Stimulated activated CD8-positive, alpha-beta memory T cell treated with anti-CD3 and anti-CD28 coated beads, Interleukin-12 subunit alpha, Interleukin-12 subunit beta, amount 100 ng/mL, for 1 hour (primary cell): Measurements from ENCODE around the gene FADS2.
"Not testable (repeated sequence)": the region's sequence is repeated elsewhere in the genome, so short reads cannot be mapped to it uniquely, and the experiment has no call there.

Experiments
- DNase-seq: peaks from one replicate; pipeline ENCODE4 v3.0.0-alpha.2; 2020; ENCODE audit warnings: low read depth

FADS2 gene

DNA sequence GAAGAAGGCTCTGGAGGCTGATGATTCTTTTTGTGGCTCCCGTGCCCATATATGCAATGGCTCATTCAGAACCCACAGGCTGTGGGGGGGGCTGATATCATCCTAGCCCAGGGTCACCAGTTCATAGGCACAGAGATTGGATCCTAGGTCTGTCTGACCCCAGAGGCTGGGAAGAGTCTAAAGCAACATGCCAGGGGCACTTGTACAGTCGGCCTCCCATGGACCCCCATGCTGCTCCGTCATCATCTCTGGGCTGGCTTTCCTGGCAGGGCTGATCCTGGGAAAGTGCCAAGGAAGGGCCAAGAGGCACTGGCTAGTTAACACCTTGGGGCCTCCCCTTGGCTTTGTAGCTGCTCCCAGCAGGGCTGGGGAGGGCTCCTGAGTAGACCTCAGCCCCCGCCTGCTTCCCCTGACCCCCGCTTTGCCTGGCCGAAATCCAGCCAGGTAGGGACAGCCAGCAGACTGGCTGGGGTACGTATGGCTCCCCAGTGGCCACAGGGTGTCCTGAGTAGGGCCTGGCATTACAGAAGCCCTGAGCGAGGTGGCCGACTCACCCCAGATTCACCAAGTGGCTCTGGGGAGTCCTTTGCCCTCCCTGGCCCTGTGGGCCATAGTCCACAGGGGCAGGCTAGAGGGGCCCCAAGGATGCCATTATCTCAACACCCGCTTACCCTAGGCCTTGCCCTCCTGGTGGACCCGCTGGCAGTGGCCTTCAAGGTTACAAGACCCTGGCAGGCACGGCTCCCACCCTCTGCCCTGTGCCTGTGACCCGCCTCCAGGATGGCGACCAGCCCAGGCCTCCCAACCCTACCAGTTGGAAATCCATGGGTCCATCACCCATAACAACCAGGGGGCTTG is 40.7 kb downstream of the FADS2 start:
- DNase-seq: no peak

DNA sequence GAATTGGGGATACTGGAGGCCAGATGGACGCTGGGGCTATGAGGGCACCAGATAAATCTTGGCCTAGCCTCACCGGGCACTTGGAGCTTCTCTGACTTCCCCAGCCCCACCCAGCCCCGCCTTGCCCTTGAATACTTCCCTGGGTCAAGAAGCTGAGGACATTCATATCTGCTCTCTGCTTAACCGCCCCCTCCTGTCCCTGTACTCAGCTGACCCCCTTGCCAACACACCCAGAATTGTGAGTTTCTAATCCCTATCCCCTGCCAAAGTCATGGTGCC is 41.3 kb downstream of the FADS2 start:
- DNase-seq: no peak

DNA sequence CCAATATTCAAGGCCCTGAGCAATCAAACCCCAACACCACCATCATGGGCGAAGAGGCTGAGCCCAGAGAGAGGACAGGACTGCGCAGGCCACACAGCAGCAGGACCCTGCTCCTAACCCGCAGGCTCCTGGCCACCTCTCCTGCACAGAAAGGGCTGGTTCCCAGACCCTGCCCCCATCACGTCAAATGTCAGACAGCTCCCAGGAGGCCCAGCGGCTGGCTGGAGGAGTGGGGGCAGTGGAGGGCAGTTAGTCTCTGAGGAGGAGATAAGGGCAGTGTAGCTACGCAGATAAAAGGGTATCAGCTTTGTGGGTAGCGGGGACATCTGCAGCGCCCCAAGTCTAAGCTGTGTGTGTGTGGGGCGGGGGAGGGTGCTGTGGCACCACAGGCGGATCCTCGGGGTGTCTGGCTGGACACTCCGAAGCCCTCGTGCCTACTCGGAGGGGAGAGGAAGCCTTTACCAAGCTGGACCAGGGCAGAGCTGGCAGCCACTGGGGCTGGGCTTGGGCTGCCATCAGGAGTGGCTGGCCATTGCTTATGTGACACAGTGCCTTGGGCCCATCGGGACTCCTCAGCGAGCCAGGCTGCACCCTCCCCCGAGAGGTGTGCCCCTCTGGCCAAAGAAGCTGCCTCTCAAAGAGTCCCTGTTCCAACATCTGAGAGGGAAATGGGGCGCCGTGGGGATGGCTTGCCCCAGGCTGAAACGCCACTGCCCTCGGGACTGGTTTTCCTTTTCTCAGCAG is 41.8 kb downstream of the FADS2 start:
- no peak for DNase-seq

- no peak for DNase-seq
Measured at GRCh38 chr11:61870541-61871031, 42.5 kb downstream of the FADS2 start.

DNA sequence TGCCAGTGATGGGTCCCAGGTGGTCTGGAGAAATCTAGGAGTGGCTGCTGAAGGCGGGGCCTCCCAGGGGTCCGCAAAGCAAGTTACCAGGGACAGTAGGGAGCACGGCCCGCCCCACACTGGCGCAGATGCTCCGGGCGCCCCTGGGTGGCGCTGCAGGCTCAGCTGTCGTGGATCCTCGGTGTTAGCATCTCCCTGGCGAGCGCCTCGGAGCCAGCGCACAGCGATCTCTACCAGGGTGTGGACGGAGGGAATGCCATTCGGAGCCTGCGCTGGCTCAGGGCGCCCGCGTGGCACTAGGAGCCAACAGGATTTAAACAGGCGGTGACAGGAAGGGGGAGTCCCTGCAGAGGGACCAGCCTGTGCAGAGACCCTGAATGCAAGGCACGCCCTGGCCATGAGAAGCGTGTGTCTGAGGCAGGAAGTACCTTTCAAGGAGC is 43.1 kb downstream of the FADS2 start:
- peak; percentile 39 for DNase-seq

DNA sequence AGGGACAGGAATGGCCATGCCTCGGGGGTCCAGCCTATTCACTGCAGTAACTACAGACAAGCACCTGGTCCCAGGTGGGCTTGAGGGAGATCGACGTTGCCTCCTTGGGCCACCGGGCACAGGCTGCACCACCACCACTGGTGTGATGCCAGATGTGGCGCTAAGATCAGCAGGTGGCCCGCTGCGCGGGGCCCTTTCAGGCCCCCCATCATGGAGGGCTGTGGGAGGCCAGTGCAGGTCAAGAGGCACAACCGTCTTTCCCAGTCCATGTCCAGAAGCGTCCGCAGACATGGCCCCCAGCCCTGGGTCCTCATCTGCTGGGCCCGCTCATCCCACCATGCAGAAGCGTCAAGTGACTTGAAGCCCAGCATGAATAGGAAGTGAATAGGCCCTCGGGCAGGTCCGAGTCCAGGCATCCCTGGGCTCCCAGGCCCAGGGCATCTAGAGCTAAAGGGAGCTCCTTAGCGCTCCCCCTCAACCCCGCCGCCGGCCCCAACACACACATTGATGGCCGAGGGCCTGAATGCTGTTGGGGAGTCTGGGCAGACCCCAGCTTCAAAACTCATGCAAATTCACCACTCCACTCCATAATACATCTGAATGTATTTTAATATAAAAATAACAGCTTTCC is 45.0 kb downstream of the FADS2 start:
- DNase-seq: no peak

- DNase-seq: no peak
Measured at GRCh38 chr11:61873588-61874376, 45.7 kb downstream of the FADS2 start.

GRCh38 chr11:61874377-61874809 is 46.3 kb downstream of the FADS2 start:
- DNase-seq: no peak

DNA sequence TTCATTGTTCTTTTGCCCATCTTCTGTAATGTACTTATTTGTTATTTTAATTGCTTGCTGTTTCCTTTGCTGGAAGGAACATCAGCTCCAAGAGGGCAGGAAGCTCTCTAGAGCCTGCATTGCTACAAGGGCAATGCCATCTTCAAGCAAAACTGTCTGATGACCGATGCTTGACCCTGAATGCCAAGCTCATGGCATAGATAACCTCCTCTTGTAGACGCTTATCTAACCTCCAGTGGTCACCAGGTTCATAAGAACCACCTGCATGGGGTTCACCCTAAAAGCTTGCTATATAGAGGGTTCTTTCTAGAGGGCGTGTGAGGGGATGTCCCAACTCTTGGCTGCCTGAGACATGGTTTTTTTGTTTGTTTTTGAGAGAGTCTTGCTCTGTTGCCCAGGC is 46.8 kb downstream of the FADS2 start:
- DNase-seq: no peak

DNA sequence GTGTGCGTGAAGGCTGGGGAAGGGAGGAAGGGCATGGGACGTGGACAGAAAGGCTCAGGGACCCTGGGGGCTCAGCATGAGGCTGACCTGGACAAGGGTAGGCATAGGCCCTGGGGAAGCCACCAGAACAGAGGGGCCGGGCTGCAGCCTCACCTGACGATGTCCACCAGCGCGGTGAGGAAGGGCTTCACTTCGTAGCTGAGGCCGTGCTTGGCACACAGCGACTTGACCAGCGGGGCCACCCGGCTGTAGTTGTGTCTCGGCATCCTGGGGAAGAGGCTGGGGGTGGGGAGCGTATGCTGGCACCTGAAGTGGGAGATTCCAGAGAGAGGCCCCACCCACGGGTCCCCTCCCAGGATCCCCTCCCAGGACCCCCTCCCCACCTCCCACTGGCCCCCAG is 47.6 kb downstream of the FADS2 start:
- DNase-seq: no peak

DNA sequence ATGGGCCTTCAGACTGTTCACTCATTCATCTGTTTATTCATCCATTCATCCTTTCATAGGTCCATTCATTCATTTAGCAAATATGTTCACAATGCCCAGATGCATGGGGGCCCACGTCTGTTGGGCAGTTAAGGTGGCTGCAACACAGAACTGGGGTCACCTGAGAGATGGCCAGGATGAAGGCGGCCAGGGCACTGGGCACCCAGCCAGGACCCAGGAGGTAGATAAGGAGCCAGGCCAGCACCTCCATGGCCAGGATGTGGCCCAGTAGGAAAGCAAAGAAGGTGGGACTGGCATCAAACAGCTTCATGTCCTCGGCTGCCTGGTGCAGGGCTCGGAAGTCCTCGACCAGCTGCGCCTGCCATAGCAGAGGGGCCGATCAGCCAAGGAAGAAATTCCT is 51.1 kb downstream of the FADS2 start:
- no peak for DNase-seq

- DNase-seq: no peak
Measured at GRCh38 chr11:61880031-61880430, 51.9 kb downstream of the FADS2 start.

DNA sequence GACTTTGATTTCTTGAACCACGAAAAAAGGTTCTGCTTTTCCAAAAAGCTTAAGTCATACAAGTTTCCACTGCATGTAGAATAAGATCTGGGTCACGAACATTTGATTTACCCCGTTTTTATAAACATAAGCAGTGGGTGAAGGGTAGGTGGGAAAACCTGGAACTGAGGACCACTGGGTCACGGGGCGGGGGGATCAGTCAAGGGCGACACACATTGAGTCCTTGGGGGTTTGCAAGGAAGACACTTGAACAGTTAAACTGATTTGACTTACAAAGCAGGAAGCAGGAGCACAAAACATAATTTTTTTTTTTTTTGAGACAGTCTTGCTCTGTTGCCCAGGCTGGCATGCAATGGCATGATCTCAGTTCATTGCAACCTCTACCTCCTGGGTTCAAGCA is 52.4 kb downstream of the FADS2 start:
- no peak for DNase-seq

- DNase-seq: no peak
Measured at GRCh38 chr11:61881397-61881796, 53.3 kb downstream of the FADS2 start.

DNA sequence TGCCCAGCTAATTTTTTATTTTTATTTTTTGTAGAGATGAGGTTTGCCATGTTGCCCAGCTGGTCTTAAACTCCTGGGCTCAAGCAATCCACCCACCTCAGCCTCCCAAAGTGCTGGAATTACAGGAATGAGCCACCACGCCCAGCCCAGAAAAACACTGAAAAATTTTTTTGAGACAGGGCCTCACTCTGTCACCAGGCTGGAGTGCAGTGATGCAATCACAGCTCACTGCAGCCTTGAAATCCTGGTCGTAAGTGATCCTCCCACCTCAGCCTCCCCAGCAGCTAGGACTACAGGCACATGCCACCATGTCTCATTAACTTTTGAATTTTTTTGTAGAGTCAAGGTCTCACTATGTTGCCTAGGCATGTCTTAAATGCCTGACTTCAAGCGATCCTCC is 54.2 kb downstream of the FADS2 start:
- not testable (repeated sequence) for DNase-seq

DNA sequence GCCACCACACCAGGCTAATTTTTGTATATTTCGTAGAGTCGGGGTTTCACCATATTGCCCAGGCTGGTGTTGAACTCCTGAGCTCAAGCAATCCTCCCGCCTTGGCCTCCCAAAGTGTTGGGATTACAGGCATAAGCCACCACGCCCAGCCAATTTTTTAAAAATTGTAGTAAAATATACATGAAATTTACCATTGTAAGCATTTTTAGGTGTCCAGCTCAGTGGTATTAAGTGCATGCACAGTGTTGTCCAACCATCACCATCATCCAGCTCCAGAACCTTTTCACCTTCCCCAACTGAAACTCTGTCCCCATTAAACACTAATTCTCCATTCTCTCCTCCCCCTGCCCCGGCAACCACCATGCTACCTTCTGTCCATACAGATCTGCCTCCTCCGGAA is 54.8 kb downstream of the FADS2 start:
- DNase-seq: no peak

DNA sequence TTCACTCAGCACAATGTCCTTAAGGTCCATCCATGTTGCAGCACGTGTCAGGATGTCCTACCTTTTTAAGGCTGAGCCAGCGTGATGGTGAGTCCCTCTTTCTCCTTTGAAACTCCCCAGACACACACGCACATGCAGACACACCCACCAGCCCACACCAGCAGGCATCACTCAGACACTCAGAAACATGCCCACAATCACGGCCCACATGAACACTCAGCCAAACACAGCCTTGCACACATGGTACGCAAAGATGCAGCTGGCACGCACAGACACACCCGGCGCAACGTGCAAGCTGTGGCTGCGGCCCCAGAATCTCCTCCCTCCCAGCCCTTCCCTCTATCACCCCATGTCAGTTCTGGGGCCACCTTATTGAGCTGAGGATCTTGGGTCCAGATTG is 55.2 kb downstream of the FADS2 start:
- no peak for DNase-seq

- DNase-seq: no peak
Measured at GRCh38 chr11:61883947-61884346, 55.8 kb downstream of the FADS2 start.

GRCh38 chr11:61885166-61885778 is 57.2 kb downstream of the FADS2 start:
- no peak for DNase-seq

DNA sequence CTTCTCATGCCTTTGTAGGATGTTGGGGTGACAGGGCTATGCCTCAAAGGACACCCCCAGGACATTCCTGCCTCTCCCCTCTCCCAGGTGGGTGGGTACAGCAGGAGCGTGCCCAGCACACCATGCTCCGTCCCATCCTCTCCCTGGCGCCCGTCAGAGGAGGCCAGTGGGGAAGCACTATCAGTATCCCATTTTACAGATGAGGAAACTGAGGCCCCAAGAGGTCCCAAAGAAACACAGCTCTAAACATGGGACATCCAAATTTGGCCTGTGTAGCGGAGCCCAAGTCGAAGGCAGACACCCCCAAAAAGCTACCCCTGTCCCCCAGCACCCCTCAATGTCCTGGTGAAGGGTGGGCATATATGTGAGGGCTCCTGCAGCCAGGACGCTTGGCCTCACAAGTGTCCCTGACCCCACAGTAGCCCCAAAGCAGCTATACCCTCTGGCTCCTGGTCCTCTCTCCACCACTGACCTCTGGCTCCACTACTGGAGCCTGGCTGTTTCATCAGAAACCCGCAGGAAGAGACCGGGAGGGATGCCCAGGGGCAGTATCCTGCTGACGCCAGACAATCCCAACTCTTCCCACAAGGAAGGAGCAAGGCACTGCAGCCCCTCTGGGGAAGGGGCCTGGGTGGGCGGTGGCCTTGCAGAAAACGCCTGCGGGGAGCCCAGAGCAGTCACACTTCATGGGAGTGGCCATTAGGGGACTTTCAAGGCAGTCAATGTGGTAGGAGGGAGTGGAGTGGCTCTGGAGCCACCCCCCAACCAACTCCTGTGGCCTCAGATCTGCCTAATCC is 57.9 kb downstream of the FADS2 start:
- no peak for DNase-seq

- no peak for DNase-seq
Measured at GRCh38 chr11:61886643-61887042, 58.5 kb downstream of the FADS2 start.
